Hepatocyte (in vitro differentiated cells): ENCODE results near the gene FILIP1. TPM values are rescaled to one million over a fixed set of nuclear protein-coding genes. Genes with fewer than 3 reads are reported as not detected.

ENCODE experiments used
- DNase-seq: peaks from one replicate; pipeline ENCODE4 v3.0.0-alpha.2; 2016; ENCODE audit warnings: low spot score
- H2AFZ ChIP-seq: fragments of 200-600 bp; sonication (generic); 2 replicates; pipeline ENCODE4 v1.6.0; 2016; ENCODE audit warnings: antibody characterized with exemption, mild to moderate bottlenecking
- H3K27ac ChIP-seq: fragments of 200-600 bp; sonication (generic); 2 replicates; pipeline ENCODE4 v1.5.1; 2016; ENCODE audit warnings: mild to moderate bottlenecking
- H3K27me3 ChIP-seq: fragments of 200-600 bp; sonication (generic); 2 replicates; pipeline ENCODE4 v1.6.1; 2016
- H3K36me3 ChIP-seq: fragments of 200-600 bp; sonication (generic); replicated peaks from 2 replicates; pipeline ENCODE4 v1.5.1; 2016; ENCODE audit warnings: low read depth; ENCODE audit not compliant: insufficient read depth
- H3K4me1 ChIP-seq: fragments of 200-600 bp; sonication (generic); 2 replicates; pipeline ENCODE4 v1.5.1; 2016; ENCODE audit warnings: mild to moderate bottlenecking, moderate library complexity; ENCODE audit not compliant: insufficient read depth
- H3K4me2 ChIP-seq: fragments of 200-600 bp; sonication (generic); 2 replicates; pipeline ENCODE4 v1.6.0; 2016
- H3K4me3 ChIP-seq: fragments of 200-600 bp; sonication (generic); 2 replicates; pipeline ENCODE4 v1.5.1; 2016; ENCODE audit warnings: mild to moderate bottlenecking
- H3K79me2 ChIP-seq: fragments of 200-600 bp; sonication (generic); 2 replicates; pipeline ENCODE4 v1.6.0; 2017; ENCODE audit warnings: mild to moderate bottlenecking
- H3K9me2 ChIP-seq: fragments of 200-600 bp; sonication (generic); replicated peaks from 2 replicates; pipeline ENCODE4 v1.6.0; 2017; ENCODE audit warnings: mild to moderate bottlenecking; ENCODE audit not compliant: insufficient read depth
- H3K9me3 ChIP-seq: fragments of 200-600 bp; sonication (generic); 2 replicates; pipeline ENCODE4 v1.5.1; 2016; ENCODE audit warnings: low read depth, mild to moderate bottlenecking
- H4K20me1 ChIP-seq: fragments of 200-600 bp; sonication (generic); 2 replicates; pipeline ENCODE4 v1.6.0; 2016; ENCODE audit warnings: mild to moderate bottlenecking; ENCODE audit not compliant: insufficient read depth, poor library complexity, severe bottlenecking
- EZH2 ChIP-seq: fragments of 200-600 bp; sonication (generic); IDR thresholded peaks from 2 replicates; pipeline ENCODE4 v1.6.1; 2016; ENCODE audit warnings: antibody characterized with exemption, mild to moderate bottlenecking, borderline replicate concordance
- EZH2phosphoT487 ChIP-seq: fragments of 200-600 bp; sonication (generic); IDR thresholded peaks from one replicate; pipeline ENCODE4 v1.6.1; 2018; ENCODE audit warnings: antibody characterized with exemption, mild to moderate bottlenecking, low read depth, moderate library complexity; ENCODE audit not compliant: unreplicated experiment, severe bottlenecking
- WGBS: methylation state at CpG from one replicate; pipeline ENCODE4 v1.1.6; 2016; ENCODE audit warnings: low lambda C conversion rate; ENCODE audit errors: missing lambda C conversion rate; 5-methylcytosine and 5-hydroxymethylcytosine counted together
- polyA plus RNA-seq: library from polyadenylated mRNA; unstranded; fragments of >200 nt; fragmentation: Nextera tagmentation; extraction: Ambion mirVana; gene quantifications from 2 replicates; pipeline ENCODE4 v1.2.1, GENCODE V29; 2016
- total RNA-seq: library from RNA; depleted of rRNA; stranded (reverse); fragments of >200 nt; gene quantifications from 2 replicates; pipeline ENCODE4 v1.2.3, GENCODE V29; 2014
- TF ChIP-seq, protein P1 (sequence below): fragments of 200-600 bp; sonication (generic); IDR thresholded peaks from 2 replicates; pipeline ENCODE4 v1.5.1; 2016; ENCODE audit warnings: antibody characterized with exemption, mild to moderate bottlenecking; ENCODE audit not compliant: poor library complexity

Gene FILIP1
- total and polyA plus RNA-seq, 2 experiments from 2014 or later: 4.1 to 6.0 TPM

DNA sequence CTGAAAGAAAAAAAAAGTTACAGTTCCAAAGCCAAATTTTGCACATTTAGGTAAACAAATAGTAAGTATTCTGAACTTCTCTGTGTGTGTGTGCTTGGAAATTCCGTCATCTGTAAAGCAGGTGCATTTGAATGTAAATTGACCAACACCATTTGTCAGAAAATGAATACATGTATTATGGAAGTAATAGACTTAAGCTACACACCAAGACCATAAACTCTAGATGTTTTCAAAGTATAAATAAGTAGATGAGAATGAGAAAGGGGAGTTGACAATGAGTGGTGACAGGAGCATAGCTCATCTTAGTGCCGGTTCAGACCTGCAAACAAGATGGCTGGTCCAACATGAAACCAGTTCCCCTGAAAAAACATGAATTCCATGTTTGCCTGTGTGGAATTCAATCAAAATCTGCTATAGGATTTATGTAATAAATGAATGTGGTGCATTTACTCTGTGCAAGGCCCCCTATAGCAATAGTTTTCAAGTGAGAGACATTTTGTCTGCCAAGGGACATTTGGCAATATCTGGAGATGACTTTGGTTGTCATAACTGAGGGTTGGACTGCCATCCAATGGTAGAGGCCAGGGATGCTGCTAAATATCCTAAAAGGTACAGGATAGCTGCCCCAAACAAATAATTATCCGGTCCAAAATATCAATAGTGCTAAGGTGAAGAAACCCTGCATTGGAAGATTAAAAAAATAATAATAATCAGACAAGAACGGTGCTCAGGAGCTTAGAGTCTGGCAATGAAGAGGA lies 11.0 kb upstream of the FILIP1 start:
- H3K4me2 ChIP-seq: no peak overlapping the region
- no peaks in the 10 kb centered on the region for H3K79me2 ChIP-seq
- no peaks in the 10 kb centered on the region for H3K4me1 ChIP-seq
- WGBS: 92% methylated on average over 4 of the region's 4 CpGs
- no peaks in the 10 kb centered on the region for H3K27me3 ChIP-seq
- DNase-seq: no peak
- H3K9me2 ChIP-seq: no peaks in the 10 kb centered on the region
- no peak overlapping the region for H2AFZ ChIP-seq
- no peak overlapping the region for H3K27ac ChIP-seq
- no peaks in the 10 kb centered on the region for H3K36me3 ChIP-seq
- H3K9me3 ChIP-seq: no peaks in the 10 kb centered on the region
- no peak for TF ChIP-seq EZH2phosphoT487
- TF ChIP-seq, protein P1, sequence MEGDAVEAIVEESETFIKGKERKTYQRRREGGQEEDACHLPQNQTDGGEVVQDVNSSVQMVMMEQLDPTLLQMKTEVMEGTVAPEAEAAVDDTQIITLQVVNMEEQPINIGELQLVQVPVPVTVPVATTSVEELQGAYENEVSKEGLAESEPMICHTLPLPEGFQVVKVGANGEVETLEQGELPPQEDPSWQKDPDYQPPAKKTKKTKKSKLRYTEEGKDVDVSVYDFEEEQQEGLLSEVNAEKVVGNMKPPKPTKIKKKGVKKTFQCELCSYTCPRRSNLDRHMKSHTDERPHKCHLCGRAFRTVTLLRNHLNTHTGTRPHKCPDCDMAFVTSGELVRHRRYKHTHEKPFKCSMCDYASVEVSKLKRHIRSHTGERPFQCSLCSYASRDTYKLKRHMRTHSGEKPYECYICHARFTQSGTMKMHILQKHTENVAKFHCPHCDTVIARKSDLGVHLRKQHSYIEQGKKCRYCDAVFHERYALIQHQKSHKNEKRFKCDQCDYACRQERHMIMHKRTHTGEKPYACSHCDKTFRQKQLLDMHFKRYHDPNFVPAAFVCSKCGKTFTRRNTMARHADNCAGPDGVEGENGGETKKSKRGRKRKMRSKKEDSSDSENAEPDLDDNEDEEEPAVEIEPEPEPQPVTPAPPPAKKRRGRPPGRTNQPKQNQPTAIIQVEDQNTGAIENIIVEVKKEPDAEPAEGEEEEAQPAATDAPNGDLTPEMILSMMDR: peak; percentile 14
- no peak for TF ChIP-seq EZH2
- H3K4me3 ChIP-seq: no peak overlapping the region
- no peaks in the 10 kb centered on the region for H4K20me1 ChIP-seq

DNA sequence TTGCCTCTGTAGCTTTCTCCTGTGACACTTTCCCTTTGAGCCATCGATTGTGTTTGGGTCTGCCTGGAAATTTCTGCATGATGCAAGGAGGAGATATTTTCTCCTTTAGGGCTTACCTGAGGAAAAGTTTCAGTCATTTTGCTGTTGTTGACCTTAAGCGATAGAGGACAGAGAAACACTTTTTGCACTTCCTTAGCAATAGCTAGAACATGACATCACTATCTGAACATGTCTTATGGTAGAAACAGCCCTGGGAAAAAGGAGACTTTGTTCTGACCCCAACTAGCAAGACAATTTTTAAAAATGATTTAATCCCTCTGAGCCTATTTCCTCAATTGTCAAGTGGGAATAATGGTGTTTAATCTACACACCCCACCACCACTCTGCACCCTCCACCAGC lies 9.7 kb upstream of the FILIP1 start:
- no peaks in the 10 kb centered on the region for H3K4me1 ChIP-seq
- H4K20me1 ChIP-seq: no peaks in the 10 kb centered on the region
- H3K9me2 ChIP-seq: no peaks in the 10 kb centered on the region
- H3K27ac ChIP-seq: no peak overlapping the region
- H3K27me3 ChIP-seq: no peaks in the 10 kb centered on the region
- WGBS: 82% methylated on average over 2 of the region's 2 CpGs
- no peak overlapping the region for H3K4me3 ChIP-seq
- no peak for TF ChIP-seq EZH2phosphoT487
- no peak for TF ChIP-seq EZH2
- TF ChIP-seq, protein P1: no peak
- DNase-seq: no peak
- no peaks in the 10 kb centered on the region for H3K79me2 ChIP-seq
- H2AFZ ChIP-seq: no peak overlapping the region
- H3K4me2 ChIP-seq: no peak overlapping the region
- no peaks in the 10 kb centered on the region for H3K9me3 ChIP-seq
- H3K36me3 ChIP-seq: no peaks in the 10 kb centered on the region

DNA sequence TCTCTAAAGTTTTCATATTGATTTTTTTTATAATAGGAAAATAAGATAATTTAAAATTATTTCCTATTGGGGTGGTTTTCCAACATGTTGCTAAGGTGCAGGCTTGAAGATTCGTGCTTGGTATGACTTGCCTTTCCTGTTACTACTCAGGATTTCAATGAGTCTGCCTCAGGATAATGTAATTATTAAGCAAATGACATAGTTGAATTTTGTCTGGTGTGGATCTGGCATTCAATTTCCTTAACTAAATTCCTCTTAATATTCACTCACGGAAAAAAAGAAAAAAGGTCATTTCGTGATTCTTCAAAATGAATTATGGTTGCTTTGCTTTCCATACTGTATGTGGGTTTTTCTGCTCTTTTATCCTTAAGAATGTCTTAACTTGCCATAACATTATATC lies 9.3 kb upstream of the FILIP1 start:
- Histone ChIP-seq H3K9me3 (no peaks in the 10 kb centered on the region), H3K79me2 (no peaks in the 10 kb centered on the region), H3K9me2 (no peaks in the 10 kb centered on the region), H3K4me3 (no peak overlapping the region), H3K27me3 (no peaks in the 10 kb centered on the region), H4K20me1 (no peaks in the 10 kb centered on the region), H3K4me1 (no peaks in the 10 kb centered on the region), H3K4me2 (no peak overlapping the region), H3K27ac (no peak overlapping the region), H2AFZ (no peak overlapping the region), H3K36me3 (no peaks in the 10 kb centered on the region)
- DNase-seq: no peak
- 84% methylated on average over 3 of the region's 3 CpGs for WGBS
- TF ChIP-seq EZH2: no peak
- no peak for TF ChIP-seq EZH2phosphoT487
- TF ChIP-seq, protein P1: no peak
